ENCODE results near the gene FAM228A.
"Not testable (repeated sequence)": the region's sequence is repeated elsewhere in the genome, so short reads cannot be mapped to it uniquely, and the experiment has no call there.

Gene FAM228A

GRCh38 chr2:24164416-24164973, 10.4 kb upstream of the FAM228A start:
- Histone ChIP-seq H3K36me3 (ENCODE audit: insufficient read depth, low read length) (no peaks in the 10 kb centered on the region), H3K4me3 (ENCODE audit: low read length) (no peak overlapping the region), H3K4me1 (ENCODE audit: insufficient read depth, low read length) (no peaks in the 10 kb centered on the region), H3K27me3 (ENCODE audit: insufficient read depth, low read length) (no peaks in the 10 kb centered on the region), H3K9me3 (ENCODE audit: low read length) (peaks cover 2% of the 10 kb centered on the region), H2AFZ (ENCODE audit: low read depth, low read length) (no peak overlapping the region)

GRCh38 chr2:24169023-24169422, 5.8 kb upstream of the FAM228A start:
- Histone ChIP-seq H3K4me1 (ENCODE audit: insufficient read depth, low read length) (no peaks in the 10 kb centered on the region), H3K27me3 (ENCODE audit: insufficient read depth, low read length) (no peaks in the 10 kb centered on the region), H2AFZ (ENCODE audit: low read depth, low read length) (no peak overlapping the region), H3K4me3 (ENCODE audit: low read length) (no peak overlapping the region), H3K9me3 (ENCODE audit: low read length) (no peaks in the 10 kb centered on the region), H3K36me3 (ENCODE audit: insufficient read depth, low read length) (no peaks in the 10 kb centered on the region)

- H3K4me3 ChIP-seq (ENCODE audit: low read length), result no peak overlapping the region
- no peaks in the 10 kb centered on the region for H3K36me3 ChIP-seq (ENCODE audit: insufficient read depth, low read length)
- H3K27me3 ChIP-seq (ENCODE audit: insufficient read depth, low read length), result no peaks in the 10 kb centered on the region
- no peak overlapping the region for H2AFZ ChIP-seq (ENCODE audit: low read depth, low read length)
- no peaks in the 10 kb centered on the region for H3K4me1 ChIP-seq (ENCODE audit: insufficient read depth, low read length)
- H3K9me3 ChIP-seq (ENCODE audit: low read length), result no peaks in the 10 kb centered on the region
These were observed 856 bp downstream of the FAM228A start for GRCh38 chr2:24175631-24176187.

- H3K27me3 ChIP-seq (ENCODE audit: insufficient read depth, low read length), result no peaks in the 10 kb centered on the region
- no peaks in the 10 kb centered on the region for H3K4me1 ChIP-seq (ENCODE audit: insufficient read depth, low read length)
- H3K36me3 ChIP-seq (ENCODE audit: insufficient read depth, low read length), result no peaks in the 10 kb centered on the region
- H3K4me3 ChIP-seq (ENCODE audit: low read length), result no peak overlapping the region
- no peaks in the 10 kb centered on the region for H3K9me3 ChIP-seq (ENCODE audit: low read length)
- H2AFZ ChIP-seq (ENCODE audit: low read depth, low read length), result no peak overlapping the region
These were observed 1.5 kb downstream of the FAM228A start for GRCh38 chr2:24176326-24176725.

- H3K9me3 ChIP-seq (ENCODE audit: low read length), result no peaks in the 10 kb centered on the region
- no peak overlapping the region for H2AFZ ChIP-seq (ENCODE audit: low read depth, low read length)
- H3K4me3 ChIP-seq (ENCODE audit: low read length), result no peak overlapping the region
- no peaks in the 10 kb centered on the region for H3K27me3 ChIP-seq (ENCODE audit: insufficient read depth, low read length)
- no peaks in the 10 kb centered on the region for H3K4me1 ChIP-seq (ENCODE audit: insufficient read depth, low read length)
- no peaks in the 10 kb centered on the region for H3K36me3 ChIP-seq (ENCODE audit: insufficient read depth, low read length)
These were observed 4.8 kb downstream of the FAM228A start for GRCh38 chr2:24179683-24180082.

GRCh38 chr2:24181849-24182248, 7.0 kb downstream of the FAM228A start:
- no peaks in the 10 kb centered on the region for H3K4me1 ChIP-seq (ENCODE audit: insufficient read depth, low read length)
- H3K27me3 ChIP-seq (ENCODE audit: insufficient read depth, low read length), result no peaks in the 10 kb centered on the region
- H3K36me3 ChIP-seq (ENCODE audit: insufficient read depth, low read length), result no peaks in the 10 kb centered on the region

GRCh38 chr2:24182507-24182906, 7.7 kb downstream of the FAM228A start:
- Histone ChIP-seq H3K4me3 (ENCODE audit: low read length) (no peak overlapping the region), H2AFZ (ENCODE audit: low read depth, low read length) (no peak overlapping the region), H3K4me1 (ENCODE audit: insufficient read depth, low read length) (no peaks in the 10 kb centered on the region), H3K9me3 (ENCODE audit: low read length) (no peaks in the 10 kb centered on the region), H3K27me3 (ENCODE audit: insufficient read depth, low read length) (no peaks in the 10 kb centered on the region), H3K36me3 (ENCODE audit: insufficient read depth, low read length) (no peaks in the 10 kb centered on the region)

More at GRCh38 chr2:24181849-24182248, 7.0 kb downstream of the FAM228A start:
- no peak overlapping the region for H2AFZ ChIP-seq (ENCODE audit: low read depth, low read length)
- H3K4me3 ChIP-seq (ENCODE audit: low read length), result no peak overlapping the region
- H3K9me3 ChIP-seq (ENCODE audit: low read length), result no peaks in the 10 kb centered on the region

- Histone ChIP-seq H3K9me3 (ENCODE audit: low read length) (no peaks in the 10 kb centered on the region), H3K4me3 (ENCODE audit: low read length) (no peak overlapping the region), H3K4me1 (ENCODE audit: insufficient read depth, low read length) (no peaks in the 10 kb centered on the region), H3K27me3 (ENCODE audit: insufficient read depth, low read length) (no peaks in the 10 kb centered on the region), H2AFZ (ENCODE audit: low read depth, low read length) (no peak overlapping the region), H3K36me3 (ENCODE audit: insufficient read depth, low read length) (no peaks in the 10 kb centered on the region)
These were observed 8.7 kb downstream of the FAM228A start for GRCh38 chr2:24183366-24184069.

- Histone ChIP-seq H3K4me1 (ENCODE audit: insufficient read depth, low read length) (no peaks in the 10 kb centered on the region), H3K4me3 (ENCODE audit: low read length) (no peak overlapping the region), H3K9me3 (ENCODE audit: low read length) (no peaks in the 10 kb centered on the region), H3K27me3 (ENCODE audit: insufficient read depth, low read length) (no peaks in the 10 kb centered on the region), H2AFZ (ENCODE audit: low read depth, low read length) (no peak overlapping the region), H3K36me3 (ENCODE audit: insufficient read depth, low read length) (no peaks in the 10 kb centered on the region)
These were observed 14.7 kb downstream of the FAM228A start for GRCh38 chr2:24189551-24189950.

- H3K9me3 ChIP-seq (ENCODE audit: low read length), result no peaks in the 10 kb centered on the region
- H3K36me3 ChIP-seq (ENCODE audit: insufficient read depth, low read length), result no peaks in the 10 kb centered on the region
- H2AFZ ChIP-seq (ENCODE audit: low read depth, low read length), result no peak overlapping the region
- H3K27me3 ChIP-seq (ENCODE audit: insufficient read depth, low read length), result no peaks in the 10 kb centered on the region
- no peaks in the 10 kb centered on the region for H3K4me1 ChIP-seq (ENCODE audit: insufficient read depth, low read length)
- H3K4me3 ChIP-seq (ENCODE audit: low read length), result no peak overlapping the region
These were observed 15.7 kb downstream of the FAM228A start for GRCh38 chr2:24190503-24190902.

GRCh38 chr2:24191156-24191555, 16.3 kb downstream of the FAM228A start:
- Histone ChIP-seq H3K27me3 (ENCODE audit: insufficient read depth, low read length) (no peaks in the 10 kb centered on the region), H3K4me3 (ENCODE audit: low read length) (no peak overlapping the region), H2AFZ (ENCODE audit: low read depth, low read length) (no peak overlapping the region), H3K36me3 (ENCODE audit: insufficient read depth, low read length) (no peaks in the 10 kb centered on the region), H3K9me3 (ENCODE audit: low read length) (no peaks in the 10 kb centered on the region), H3K4me1 (ENCODE audit: insufficient read depth, low read length) (no peaks in the 10 kb centered on the region)

- Histone ChIP-seq H3K27me3 (ENCODE audit: insufficient read depth, low read length) (no peaks in the 10 kb centered on the region), H2AFZ (ENCODE audit: low read depth, low read length) (no peak overlapping the region), H3K4me3 (ENCODE audit: low read length) (no peak overlapping the region), H3K4me1 (ENCODE audit: insufficient read depth, low read length) (no peaks in the 10 kb centered on the region), H3K36me3 (ENCODE audit: insufficient read depth, low read length) (no peaks in the 10 kb centered on the region), H3K9me3 (ENCODE audit: low read length) (no peaks in the 10 kb centered on the region)
These were observed 17.0 kb downstream of the FAM228A start for GRCh38 chr2:24191848-24192247.

- not testable (repeated sequence) for H3K36me3 ChIP-seq (ENCODE audit: insufficient read depth, low read length); H2AFZ ChIP-seq (ENCODE audit: low read depth, low read length); H3K4me3 ChIP-seq (ENCODE audit: low read length); H3K9me3 ChIP-seq (ENCODE audit: low read length); H3K27me3 ChIP-seq (ENCODE audit: insufficient read depth, low read length); H3K4me1 ChIP-seq (ENCODE audit: insufficient read depth, low read length)
These were observed 22.4 kb downstream of the FAM228A start for GRCh38 chr2:24197213-24197612.

Measured in neuron (in vitro differentiated cells).